OCI-LY7 (cell line): ENCODE results near the gene NR2C2AP.

Experiments
- EZH2phosphoT487 ChIP-seq: fragments of 200-600 bp; sonication (generic); IDR thresholded peaks from 2 replicates; pipeline ENCODE4 v1.6.1; 2018; ENCODE audit warnings: low read depth, borderline replicate concordance, mild to moderate bottlenecking, mixed run types, antibody characterized with exemption, low read length, moderate library complexity, mixed read lengths
- TF ChIP-seq, protein P1 (sequence below): fragments of 200-600 bp; sonication (generic); conservative IDR thresholded peaks from 2 replicates; pipeline ENCODE4 v1.5.1; 2014; ENCODE audit warnings: mild to moderate bottlenecking, antibody characterized with exemption, low read length, moderate library complexity, mixed read lengths

- TF ChIP-seq, protein P1, sequence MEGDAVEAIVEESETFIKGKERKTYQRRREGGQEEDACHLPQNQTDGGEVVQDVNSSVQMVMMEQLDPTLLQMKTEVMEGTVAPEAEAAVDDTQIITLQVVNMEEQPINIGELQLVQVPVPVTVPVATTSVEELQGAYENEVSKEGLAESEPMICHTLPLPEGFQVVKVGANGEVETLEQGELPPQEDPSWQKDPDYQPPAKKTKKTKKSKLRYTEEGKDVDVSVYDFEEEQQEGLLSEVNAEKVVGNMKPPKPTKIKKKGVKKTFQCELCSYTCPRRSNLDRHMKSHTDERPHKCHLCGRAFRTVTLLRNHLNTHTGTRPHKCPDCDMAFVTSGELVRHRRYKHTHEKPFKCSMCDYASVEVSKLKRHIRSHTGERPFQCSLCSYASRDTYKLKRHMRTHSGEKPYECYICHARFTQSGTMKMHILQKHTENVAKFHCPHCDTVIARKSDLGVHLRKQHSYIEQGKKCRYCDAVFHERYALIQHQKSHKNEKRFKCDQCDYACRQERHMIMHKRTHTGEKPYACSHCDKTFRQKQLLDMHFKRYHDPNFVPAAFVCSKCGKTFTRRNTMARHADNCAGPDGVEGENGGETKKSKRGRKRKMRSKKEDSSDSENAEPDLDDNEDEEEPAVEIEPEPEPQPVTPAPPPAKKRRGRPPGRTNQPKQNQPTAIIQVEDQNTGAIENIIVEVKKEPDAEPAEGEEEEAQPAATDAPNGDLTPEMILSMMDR: no peak
- TF ChIP-seq EZH2phosphoT487: no peak
Observed at GRCh38 chr19:19209372-19209771, 6.2 kb upstream of the NR2C2AP start.
